IPS-NIHi11 (cell line): ENCODE data around the gene FBXL15.

Experiments
- DNase-seq: peaks from one replicate; pipeline ENCODE4 v3.0.0; 2012; ENCODE audit warnings: mixed read lengths, low spot score

FBXL15 gene, protein sequence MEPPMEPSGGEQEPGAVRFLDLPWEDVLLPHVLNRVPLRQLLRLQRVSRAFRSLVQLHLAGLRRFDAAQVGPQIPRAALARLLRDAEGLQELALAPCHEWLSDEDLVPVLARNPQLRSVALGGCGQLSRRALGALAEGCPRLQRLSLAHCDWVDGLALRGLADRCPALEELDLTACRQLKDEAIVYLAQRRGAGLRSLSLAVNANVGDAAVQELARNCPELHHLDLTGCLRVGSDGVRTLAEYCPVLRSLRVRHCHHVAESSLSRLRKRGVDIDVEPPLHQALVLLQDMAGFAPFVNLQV

DNA sequence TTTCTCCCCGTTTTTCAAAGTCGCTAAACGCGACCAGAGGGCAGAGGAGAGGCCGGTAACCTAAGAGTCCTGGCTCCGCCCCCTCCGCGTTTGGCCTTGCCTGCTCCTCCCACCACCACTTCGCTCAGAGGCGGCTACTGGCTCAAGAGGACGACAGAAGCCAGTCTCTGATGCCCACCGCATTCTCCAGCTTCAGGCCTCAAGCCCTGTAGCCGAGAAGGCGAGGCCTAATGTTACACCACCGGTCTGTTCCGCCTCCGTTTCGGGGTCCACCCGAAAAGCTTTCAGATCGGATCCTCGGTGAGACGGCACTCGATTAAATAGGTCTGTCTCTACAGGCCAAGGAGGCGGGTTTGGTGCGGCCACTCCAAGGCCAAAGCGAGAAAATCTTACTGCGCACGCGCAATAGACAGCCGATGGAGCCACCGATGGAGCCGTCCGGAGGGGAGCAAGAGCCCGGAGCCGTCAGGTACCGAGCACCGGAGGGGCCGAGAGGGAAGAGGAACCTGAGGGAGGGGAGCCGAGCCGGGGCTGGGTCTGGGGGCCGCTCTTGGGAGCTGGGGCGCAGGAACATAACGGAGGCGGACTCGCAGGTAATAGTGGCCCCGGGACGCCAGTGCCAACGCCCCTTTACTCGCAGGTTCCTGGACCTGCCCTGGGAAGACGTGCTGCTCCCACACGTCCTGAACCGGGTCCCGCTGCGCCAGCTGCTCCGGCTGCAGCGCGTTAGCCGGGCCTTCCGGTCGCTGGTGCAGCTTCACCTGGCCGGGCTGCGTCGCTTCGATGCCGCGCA is at the start of gene FBXL15:
Gene FBXL15, plus strand, starts transcription at position 123 of the 793 bp plus-strand sequence. Its CDS starts 294 bp downstream, at position 417.
- DNase-seq: peak; percentile 92

DNA sequence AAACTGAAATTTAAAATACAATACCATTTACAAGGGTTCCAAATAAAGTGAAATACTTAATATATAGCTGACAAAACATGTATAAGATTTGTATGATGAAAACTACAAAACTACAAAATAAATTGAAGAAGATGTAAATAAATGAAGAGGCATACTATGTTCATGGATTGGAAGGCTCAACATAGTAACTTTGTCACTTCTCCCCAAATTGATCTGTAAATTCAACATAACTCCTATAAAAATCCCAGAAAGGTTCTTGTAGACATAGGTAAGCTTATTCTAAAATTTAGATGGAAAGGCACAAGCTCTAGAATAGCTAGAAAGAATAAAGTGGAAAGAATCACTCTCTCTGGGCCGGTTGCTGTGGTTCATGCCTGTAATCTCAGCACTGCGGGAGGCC is 49.3 kb upstream of the FBXL15 start:
- DNase-seq: no peak

DNA sequence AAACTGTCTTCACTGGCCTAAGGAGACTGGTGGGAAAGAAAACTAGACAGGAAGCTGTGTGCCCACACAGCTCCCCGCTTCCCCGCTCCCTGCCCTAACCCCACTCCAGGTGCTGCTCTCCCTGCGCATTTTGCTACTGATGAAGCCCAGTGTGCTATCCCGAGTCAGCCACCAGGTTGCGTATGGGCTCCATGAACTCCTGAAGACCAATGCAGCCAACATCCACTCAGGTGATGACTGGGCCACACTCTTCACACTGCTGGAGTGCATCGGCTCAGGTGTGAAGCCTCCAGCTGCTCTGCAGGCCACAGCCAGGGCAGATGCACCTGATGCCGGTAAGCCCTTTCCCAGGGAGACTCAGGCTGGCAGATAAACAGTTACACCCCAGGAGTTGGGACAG is 45.4 kb upstream of the FBXL15 start:
- DNase-seq: peak; percentile 40

DNA sequence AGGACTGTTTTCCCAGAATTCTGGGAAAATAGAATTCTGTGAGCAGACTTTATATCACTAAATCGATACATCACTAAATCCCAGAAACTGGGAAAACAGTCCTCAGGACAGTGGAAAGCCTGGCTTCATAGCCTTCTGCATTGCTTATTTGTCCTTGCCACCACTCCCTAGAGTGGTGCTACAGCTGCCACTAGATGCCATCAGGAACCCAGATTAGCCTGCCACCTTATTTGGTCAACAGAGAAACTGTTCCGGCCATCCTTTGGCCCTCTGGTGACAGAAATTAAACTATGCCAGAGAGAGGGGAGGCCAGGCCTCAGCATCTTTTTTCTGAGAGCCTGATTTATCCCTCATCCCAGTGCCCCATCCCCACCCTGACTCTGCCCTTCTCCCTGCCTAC is 44.8 kb upstream of the FBXL15 start:
- DNase-seq: no peak

DNA sequence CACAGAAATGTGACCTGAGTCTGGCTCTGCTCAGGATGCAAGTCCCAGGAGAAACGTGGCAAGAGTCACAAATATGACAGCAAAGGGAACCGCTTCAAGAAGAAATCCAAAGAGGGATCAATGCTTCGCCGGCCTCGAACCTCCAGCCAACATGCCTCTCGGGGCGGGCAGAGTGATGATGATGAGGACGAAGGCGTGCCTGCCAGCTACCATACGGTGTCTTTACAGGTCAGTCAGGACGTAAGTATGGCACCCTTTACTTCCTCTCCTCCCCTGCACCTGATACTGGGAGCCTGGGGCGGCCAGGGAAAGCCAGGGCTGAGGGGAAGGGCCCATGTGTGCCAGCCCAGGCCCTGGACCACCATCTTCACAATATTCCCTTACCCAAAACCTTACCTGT is 43.7 kb upstream of the FBXL15 start:
- no peak for DNase-seq

DNA sequence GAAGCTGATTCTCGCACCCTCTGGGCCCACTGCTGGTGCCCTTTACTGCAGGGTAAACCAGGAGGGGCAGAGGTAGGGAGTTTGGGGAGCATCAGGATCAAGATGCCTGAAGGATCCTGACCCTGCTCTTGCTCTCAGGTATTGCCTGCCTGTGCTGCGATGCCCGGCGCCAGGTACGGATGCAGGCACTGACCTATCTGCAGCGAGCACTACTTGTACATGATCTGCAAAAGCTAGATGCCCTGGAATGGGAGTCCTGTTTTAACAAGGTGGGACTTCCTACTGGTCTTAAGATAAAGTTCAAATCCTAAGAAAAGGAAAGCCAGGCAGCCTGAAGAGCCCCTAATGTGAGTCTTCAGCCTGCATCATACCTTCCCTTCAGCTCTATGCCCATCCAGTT is 41.3 kb upstream of the FBXL15 start:
- no peak for DNase-seq

DNA sequence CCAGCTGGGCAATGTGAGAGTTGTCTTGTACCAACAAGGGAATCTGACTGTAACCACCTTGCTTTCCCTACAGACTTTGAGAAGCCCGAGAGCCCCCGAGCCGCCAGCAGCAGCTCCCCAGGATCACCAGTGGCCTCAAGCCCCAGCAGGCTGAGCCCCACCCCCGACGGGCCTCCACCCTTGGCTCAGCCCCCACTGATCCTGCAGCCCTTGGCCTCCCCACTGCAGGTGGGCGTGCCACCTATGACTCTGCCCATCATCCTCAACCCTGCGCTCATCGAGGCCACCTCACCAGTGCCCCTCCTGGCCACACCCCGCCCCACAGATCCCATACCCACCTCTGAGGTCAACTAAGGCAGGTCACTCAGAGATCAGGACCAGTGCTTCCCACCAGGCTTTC is 38.7 kb upstream of the FBXL15 start:
- DNase-seq: no peak

DNA sequence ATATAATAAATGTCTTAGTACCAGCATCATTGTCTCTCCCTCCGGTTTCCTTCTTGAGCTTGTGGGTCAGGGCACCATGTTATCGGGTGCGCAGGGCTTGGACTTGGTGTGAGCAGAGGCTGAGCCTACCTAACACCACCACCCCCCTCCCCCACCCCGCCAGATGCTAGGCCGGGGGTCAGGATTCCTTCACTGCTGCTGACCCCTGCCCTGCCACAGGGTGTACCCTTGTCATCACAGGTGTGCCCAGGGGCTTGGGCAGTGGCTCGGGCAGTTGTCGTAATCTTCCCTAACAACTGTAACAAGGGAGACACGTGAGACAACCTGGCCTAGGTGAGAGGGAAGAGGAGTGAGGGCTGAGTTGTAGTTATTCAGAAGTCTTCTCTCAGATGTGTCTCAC is 37.8 kb upstream of the FBXL15 start:
- DNase-seq: no peak

DNA sequence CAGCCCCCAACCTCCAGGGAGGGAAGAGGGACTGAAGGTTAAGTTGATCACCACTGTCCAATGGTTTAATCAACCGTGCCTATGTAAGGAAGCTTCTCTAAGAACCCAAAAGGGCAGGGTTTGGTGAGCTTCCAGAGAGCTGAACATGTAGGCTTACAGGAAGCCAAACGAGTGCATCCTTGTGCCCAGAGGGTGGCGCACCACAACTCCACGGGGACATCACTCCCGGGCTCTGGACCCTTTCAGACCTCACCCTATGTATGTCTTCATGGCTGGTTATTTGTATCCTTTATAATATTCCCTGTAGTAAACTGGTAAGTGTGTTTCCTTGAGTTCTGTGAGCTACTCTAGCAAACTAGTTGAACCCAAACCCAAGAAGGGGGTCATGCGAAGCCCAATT is 36.6 kb upstream of the FBXL15 start:
- DNase-seq: peak; percentile 57

DNA sequence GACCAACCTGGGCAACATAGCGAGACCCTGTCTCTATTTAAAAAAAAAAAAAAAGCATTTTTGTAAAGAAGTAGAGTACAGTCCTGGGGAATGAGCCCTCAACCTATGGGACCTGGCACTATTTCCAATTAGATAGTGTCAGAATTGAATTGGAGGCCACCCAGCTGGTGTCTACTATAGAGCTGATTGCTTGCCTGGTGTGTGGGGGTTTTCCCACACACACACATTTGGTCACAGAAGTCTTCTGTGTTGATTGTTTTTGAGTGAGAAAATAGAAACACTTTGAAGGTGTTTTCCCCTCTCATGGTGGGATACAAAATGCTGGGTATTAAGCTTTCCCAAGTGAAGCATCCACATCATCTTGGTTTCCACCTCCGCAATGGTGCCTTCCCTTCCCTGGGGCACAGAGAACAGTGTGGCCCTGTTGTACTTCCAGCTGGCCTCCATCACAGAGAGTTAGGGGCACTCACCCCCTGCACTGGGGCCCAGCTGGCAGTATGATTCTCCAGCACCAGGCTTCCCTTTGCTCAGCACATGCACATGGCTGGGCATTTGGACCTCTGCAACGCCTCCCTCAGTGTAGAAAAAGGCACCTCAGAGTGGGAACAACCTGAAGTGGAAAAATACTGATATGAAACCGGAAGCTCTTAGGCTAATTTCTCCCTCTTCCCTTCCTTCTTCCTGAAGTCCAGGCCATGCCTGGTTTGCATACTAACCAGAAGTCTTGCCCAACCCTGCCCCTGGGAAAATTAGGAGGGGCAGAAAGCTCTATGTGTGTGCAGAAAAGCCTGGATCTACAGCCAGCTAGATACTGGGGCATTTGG is 35.8 kb upstream of the FBXL15 start:
- no peak for DNase-seq

DNA sequence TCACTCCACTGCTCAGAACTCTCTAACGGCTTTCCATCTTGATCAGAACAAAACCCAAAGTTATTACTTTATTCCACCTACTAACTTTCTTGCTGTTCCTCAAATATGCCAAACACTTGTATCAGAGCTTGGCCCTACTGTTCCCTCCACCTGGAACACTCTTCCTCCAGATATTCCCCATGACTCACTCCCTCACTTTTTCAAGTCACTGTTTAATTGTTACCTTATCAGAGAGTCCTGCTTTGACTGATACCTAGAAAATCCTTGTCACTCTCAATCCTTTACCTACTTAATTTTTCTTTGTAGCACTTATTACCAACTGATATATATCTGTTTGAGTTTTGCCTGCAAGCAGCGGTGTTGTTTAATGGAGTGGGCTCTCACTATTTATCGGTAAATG is 30.7 kb upstream of the FBXL15 start:
- DNase-seq: no peak

DNA sequence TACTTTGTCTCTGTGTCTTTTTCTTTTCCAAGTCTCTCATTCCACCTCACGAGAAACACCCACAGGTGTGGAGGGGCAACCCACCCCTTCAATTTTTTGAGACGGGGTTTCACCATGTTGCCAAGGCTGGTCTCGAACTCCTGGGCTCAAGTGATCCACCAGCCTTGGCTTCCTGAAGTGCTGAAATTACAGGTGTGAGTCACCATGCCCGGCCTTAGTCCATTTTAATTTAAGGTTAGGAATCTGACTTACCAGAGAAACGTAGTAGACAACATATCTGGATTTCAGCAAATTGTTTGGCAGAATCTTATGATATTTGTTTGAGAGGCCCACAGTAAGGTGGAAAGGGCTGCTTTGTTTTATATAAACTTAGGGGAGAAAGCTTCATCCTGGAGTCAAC is 28.3 kb upstream of the FBXL15 start:
- no peak for DNase-seq

DNA sequence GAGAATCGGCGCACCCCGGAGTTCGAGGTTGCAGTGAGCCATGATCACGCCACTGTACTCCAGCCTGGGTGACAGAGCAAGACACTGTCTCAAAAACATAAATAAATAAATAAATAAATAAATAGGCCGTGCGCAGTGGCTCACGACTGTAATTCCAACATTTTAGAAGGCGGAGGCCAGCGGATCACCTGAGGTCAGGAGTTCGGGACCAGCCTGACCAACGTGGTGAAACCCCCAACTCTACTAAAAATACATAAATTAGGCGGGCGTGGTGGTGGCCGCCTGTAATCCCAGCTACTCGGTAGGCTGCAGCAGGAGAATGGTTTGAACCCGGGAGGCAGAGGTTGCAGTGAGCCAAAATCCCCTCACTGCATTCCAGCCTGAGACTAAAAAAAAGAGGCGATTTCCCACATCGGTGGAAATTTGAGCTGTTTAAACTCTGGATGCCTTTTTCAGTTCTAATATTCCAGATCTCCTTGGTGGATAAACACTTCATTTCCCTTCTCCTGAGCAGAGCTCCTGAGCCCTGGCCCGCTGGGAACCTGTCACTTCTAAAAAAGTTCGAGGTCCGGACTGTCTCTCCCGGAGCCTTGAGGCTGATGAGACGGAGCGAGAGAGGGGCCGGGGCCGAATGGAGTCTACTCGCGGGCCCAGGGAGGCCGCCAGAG is 27.1 kb upstream of the FBXL15 start:
- DNase-seq: peak; percentile 90

DNA sequence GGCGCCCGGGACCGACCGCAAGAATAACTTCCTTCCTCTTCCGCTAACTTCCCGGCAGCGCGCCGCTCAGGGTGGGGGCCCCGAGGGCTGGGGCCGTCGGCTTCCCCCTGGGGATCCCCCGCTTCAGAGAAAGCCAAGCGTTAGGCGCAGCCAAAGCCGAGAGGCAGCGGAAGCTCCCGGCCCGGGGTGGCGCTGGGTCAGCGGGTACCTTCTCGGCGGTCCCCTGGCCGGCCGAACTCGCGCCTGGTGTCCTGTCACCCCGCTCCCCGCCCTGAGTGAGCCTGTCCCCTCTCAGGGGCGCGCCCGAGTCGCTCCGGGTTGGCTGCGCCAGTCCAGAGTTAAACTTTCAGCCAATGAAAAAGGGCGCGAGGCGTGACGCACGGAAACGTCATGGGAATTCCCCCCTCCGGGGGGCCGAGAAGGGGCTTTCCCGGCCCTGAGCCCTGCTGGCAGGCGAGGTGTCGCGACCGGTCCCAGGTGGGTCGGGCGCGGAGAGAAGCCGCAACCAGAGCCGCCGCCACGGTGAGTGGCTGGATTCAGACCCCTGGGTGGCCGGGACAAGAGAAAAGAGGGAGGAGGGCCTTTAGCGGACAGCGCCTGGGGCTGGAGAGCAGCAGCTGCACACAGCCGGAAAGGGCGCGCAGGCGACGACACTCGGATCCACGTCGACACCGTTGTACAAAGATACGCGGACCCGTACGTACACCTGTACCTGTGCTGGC is 26.4 kb upstream of the FBXL15 start:
- peak; percentile 93 for DNase-seq

DNA sequence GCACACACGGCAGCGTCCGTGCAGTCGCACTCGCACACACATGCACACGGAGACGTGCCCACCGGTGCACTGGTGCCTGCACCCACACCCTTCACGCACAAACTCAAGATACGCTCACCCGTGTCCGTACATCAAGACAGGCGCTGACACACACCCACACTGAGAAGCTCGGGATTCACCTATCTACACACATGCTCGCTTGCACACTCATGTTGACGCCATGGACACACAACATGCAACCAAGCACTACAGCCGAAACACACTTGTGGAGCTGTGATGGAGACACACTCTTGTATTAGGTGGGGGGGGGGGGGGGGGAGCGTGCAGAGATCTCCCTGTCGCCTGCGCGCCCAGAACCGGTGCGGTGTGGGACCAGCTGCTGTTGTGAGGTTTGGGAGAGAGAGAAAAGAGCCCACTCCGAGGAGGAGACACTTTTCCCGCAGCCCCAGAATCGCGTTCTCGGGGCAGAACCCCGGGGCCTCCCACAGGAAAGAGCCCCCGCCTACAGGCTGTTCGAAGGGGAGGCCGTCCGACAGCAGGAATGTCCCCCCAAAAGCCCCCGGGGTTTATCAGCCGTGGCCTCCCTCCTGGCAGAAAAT is 25.7 kb upstream of the FBXL15 start:
- no peak for DNase-seq

DNA sequence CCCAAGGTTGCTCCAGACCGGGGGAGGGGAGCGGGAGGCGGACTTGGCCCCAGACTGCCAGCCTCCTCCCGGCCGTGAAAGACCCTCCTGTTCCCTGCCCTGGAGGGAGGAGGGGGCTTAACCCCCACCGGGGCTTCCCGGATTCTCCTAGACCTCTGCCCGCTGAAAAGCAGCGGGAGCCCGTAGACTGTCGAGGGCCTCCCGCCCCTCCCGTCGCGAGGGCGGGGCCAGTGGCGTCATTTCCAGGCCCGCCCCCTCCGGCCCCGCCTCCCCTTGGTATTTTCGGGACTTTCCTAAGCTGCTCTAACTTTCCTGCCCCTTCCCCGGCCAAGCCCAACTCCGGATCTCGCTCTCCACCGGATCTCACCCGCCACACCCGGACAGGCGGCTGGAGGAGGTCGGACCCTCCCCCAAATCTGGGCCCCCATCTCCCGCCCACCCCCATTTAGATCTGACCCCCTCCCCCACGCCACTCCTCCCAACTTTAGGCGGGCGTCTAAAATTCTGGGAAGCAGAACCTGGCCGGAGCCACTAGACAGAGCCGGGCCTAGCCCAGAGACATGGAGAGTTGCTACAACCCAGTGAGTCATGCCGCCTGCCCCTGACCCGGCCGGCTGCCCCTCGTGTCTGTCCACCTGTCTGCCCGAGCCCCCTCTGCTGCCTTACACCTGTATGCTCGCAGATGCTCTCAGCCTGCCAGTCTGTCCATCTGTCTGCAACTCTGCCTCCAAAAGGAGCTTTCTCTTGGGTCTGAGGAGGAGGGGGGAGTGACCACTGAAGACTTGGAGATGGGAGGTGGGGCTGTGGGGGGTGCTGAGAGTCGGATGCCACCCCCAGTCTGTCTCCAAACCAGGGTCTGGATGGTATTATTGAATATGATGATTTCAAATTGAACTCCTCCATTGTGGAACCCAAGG is 25.0 kb upstream of the FBXL15 start, which contains the start of gene NFKB2:
Gene NFKB2, plus strand, starts transcription at position 306 of the 917 bp plus-strand sequence. Its CDS starts 255 bp downstream, at position 561.
- DNase-seq: peak; percentile 90

DNA sequence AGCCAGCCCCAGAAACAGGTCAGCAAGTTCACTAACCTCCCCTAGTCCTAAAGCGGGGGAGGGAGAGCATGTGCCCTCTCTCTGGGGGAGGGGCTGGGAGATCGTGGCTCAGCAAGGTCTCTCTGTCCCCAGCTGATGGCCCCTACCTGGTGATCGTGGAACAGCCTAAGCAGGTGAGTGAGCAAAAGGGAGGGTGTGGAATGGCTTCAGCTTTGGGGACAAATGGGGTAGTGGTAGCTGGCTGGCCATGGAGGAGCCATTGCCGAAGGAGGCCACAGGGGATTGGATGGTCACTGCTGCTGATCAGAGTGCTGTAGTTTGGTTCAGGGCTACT is 24.4 kb upstream of the FBXL15 start:
- no peak for DNase-seq

DNA sequence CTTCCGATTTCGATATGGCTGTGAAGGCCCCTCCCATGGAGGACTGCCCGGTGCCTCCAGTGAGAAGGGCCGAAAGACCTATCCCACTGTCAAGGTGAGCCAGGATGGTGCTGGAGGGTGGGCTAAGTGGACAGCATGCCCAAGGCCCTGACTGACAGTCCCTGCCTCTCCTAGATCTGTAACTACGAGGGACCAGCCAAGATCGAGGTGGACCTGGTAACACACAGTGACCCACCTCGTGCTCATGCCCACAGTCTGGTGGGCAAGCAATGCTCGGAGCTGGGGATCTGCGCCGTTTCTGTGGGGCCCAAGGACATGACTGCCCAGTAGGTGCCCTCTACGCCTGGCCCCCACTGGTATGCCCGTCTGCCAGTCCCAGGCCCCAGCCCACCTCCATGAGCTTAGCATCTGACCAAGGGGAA is 23.9 kb upstream of the FBXL15 start:
- DNase-seq: no peak

DNA sequence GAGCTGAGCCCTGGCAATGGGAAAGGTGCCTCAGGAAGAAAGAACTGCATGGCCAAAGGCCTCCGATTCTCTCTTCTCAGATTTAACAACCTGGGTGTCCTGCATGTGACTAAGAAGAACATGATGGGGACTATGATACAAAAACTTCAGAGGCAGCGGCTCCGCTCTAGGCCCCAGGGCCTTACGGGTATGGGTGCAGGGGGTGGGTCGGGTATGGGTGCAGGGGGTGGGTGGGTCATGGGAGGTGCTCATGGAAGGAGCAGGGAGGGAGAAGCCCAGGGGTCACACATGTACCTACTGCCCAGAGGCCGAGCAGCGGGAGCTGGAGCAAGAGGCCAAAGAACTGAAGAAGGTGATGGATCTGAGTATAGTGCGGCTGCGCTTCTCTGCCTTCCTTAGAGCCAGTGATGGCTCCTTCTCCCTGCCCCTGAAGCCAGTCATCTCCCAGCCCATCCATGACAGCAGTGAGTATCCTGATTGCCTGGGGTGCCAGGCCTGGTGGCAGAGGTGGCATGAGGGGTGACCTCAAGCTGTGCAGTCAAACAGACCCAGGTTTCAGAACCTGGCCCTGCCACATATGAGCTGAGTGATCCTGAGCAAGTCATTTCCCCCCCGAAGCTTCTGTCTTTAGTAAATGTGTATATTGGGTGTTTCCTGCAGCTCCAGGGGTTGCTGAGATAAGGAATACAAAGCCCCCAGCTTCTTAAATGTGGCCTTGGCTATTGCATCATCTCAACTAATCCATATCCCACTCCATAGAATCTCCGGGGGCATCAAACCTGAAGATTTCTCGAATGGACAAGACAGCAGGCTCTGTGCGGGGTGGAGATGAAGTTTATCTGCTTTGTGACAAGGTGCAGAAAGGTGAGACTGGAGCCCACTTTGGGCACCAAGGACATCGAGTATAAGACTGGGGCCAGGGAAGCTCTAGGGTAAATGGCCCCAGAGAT is 23.1 kb upstream of the FBXL15 start:
- no peak for DNase-seq
